ENCODE data around the gene DUSP14.

DNA sequence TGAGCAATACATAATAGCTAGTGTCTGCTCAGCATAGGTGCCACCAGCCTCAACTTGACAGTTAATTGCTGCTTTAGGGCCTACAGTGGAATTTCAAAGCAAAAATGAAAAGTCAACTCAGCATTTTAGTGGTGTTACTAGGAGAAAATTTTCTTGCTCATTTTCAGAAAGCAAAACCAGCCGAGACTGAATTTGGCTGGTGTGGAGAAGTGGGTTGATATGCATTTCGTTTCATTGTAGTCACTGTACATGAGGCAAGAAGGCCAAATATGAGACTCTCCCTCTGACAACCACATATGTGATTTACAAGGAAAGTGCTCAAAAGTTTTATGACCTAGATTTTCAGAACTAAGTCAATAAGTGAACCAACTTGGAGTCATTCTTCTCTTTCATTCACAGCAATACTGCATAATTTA lies 54.0 kb downstream of the DUSP14 start:
- TF ChIP-seq FOXJ3 (CRISPR knock-in tag; IDR thresholded peaks at IDR 0.05): no peak
- no peak for TF ChIP-seq FOSL2 (IDR thresholded peaks at IDR 0.05; ENCODE audit: borderline replicate concordance, low read depth)
- TF ChIP-seq, protein P1, sequence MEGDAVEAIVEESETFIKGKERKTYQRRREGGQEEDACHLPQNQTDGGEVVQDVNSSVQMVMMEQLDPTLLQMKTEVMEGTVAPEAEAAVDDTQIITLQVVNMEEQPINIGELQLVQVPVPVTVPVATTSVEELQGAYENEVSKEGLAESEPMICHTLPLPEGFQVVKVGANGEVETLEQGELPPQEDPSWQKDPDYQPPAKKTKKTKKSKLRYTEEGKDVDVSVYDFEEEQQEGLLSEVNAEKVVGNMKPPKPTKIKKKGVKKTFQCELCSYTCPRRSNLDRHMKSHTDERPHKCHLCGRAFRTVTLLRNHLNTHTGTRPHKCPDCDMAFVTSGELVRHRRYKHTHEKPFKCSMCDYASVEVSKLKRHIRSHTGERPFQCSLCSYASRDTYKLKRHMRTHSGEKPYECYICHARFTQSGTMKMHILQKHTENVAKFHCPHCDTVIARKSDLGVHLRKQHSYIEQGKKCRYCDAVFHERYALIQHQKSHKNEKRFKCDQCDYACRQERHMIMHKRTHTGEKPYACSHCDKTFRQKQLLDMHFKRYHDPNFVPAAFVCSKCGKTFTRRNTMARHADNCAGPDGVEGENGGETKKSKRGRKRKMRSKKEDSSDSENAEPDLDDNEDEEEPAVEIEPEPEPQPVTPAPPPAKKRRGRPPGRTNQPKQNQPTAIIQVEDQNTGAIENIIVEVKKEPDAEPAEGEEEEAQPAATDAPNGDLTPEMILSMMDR (IDR thresholded peaks at IDR 0.05): no peak
- no peak for TF ChIP-seq EZH2phosphoT487 (IDR thresholded peaks at IDR 0.05; ENCODE audit: borderline replicate concordance, low read depth)
- TF ChIP-seq GABPA (IDR thresholded peaks at IDR 0.05; ENCODE audit: low read depth): no peak
- TF ChIP-seq, protein P2, sequence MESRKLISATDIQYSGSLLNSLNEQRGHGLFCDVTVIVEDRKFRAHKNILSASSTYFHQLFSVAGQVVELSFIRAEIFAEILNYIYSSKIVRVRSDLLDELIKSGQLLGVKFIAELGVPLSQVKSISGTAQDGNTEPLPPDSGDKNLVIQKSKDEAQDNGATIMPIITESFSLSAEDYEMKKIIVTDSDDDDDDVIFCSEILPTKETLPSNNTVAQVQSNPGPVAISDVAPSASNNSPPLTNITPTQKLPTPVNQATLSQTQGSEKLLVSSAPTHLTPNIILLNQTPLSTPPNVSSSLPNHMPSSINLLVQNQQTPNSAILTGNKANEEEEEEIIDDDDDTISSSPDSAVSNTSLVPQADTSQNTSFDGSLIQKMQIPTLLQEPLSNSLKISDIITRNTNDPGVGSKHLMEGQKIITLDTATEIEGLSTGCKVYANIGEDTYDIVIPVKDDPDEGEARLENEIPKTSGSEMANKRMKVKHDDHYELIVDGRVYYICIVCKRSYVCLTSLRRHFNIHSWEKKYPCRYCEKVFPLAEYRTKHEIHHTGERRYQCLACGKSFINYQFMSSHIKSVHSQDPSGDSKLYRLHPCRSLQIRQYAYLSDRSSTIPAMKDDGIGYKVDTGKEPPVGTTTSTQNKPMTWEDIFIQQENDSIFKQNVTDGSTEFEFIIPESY (IDR thresholded peaks at IDR 0.05; ENCODE audit: borderline replicate concordance, low read depth): no peak
- no peak for TF ChIP-seq MXI1 (IDR thresholded peaks at IDR 0.05; ENCODE audit: low read depth, low read length)
- no peak for TF ChIP-seq EP300 (IDR thresholded peaks at IDR 0.05; ENCODE audit: borderline replicate concordance in 1 of 2, low read depth in 1 of 2, low read length in 1 of 2)
- TF ChIP-seq CHD2 (IDR thresholded peaks at IDR 0.05; ENCODE audit: low read length, partially characterized antibody): no peak
- no peak for TF ChIP-seq RCOR1 (IDR thresholded peaks at IDR 0.05; ENCODE audit: low read length)
- TF ChIP-seq YY1 (IDR thresholded peaks at IDR 0.05; ENCODE audit: low read depth): no peak
- no peak for TF ChIP-seq SIN3A (IDR thresholded peaks at IDR 0.05; ENCODE audit: borderline replicate concordance, low read depth, low read length)
